ENCODE measurements around the gene GRIP2. TPM values are rescaled to one million over a fixed set of nuclear protein-coding genes. Genes with fewer than 3 reads are reported as not detected.
A peak's percentile ranks its signal among the peaks of the same experiment; 100 is the strongest.

The GRIP2 gene
- total RNA-seq, 1 experiment from 2014 or later, result 4.5 TPM

DNA sequence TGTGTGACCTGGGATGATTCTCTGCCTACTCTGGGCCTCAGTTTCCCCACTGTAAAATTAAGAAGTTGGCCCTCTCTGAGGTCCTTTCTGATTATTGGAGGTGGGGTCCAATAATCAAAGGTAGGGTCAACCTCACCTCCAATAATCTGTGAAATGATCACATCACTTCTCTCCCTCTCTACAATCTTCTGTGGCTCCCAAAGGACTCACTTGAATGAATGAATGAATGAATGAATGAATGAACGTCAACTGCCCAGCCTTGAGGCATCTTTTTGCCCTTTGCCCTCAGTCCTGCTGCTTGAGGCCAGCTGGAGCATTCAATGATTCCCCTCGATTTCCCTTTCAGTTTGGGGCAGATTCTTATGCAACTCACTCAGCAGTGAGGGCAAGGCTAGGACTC lies 26.7 kb upstream of the GRIP2 start:
- Mint-ChIP-seq H3K4me3 (ENCODE audit: unreplicated experiment) (no peak overlapping the region), H3K27ac (ENCODE audit: unreplicated experiment) (no peak overlapping the region), H3K4me1 (ENCODE audit: low read depth, unreplicated experiment) (no peaks in the 10 kb centered on the region), H3K9me3 (ENCODE audit: unreplicated experiment) (no peaks in the 10 kb centered on the region), H3K36me3 (ENCODE audit: insufficient read depth, unreplicated experiment) (no peaks in the 10 kb centered on the region), H3K27me3 (ENCODE audit: insufficient read depth, unreplicated experiment) (peaks cover 4% of the 10 kb centered on the region)
- no peaks in the 10 kb centered on the region for H3K9me3 ChIP-seq
- no peaks in the 10 kb centered on the region for H3K36me3 ChIP-seq (ENCODE audit: control insufficient read depth, insufficient read depth, low read length)
- ChIA-PET POLR2A (no interaction called here), CTCF (interaction anchor here (0.5 kb wide), 1 partner anchor 164 kb away, joined by 4 read pairs; the partner anchor contains the start of gene SLC6A6)
- DNase-seq, result no peak
- no peak overlapping the region for H3K4me3 ChIP-seq (ENCODE audit: low read depth, low read length)
- TF ChIP-seq, protein P1, sequence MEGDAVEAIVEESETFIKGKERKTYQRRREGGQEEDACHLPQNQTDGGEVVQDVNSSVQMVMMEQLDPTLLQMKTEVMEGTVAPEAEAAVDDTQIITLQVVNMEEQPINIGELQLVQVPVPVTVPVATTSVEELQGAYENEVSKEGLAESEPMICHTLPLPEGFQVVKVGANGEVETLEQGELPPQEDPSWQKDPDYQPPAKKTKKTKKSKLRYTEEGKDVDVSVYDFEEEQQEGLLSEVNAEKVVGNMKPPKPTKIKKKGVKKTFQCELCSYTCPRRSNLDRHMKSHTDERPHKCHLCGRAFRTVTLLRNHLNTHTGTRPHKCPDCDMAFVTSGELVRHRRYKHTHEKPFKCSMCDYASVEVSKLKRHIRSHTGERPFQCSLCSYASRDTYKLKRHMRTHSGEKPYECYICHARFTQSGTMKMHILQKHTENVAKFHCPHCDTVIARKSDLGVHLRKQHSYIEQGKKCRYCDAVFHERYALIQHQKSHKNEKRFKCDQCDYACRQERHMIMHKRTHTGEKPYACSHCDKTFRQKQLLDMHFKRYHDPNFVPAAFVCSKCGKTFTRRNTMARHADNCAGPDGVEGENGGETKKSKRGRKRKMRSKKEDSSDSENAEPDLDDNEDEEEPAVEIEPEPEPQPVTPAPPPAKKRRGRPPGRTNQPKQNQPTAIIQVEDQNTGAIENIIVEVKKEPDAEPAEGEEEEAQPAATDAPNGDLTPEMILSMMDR (IDR thresholded peaks at IDR 0.05; ENCODE audit: insufficient read depth in 1 of 2, low read depth in 1 of 2, low read length in 1 of 2, severe bottlenecking in 1 of 2, unreplicated experiment in 1 of 2), result no peak
- H3K4me1 ChIP-seq, result no peaks in the 10 kb centered on the region
- intact Hi-C loops (cut with micrococcal nuclease; ENCODE audit: unreplicated experiment), result no loop called here
- H3K27me3 ChIP-seq (replicated peaks; ENCODE audit: control insufficient read depth, insufficient read depth, low read length), result no peaks in the 10 kb centered on the region
- no TSS peak for BruUV-seq (replicated peaks)

DNA sequence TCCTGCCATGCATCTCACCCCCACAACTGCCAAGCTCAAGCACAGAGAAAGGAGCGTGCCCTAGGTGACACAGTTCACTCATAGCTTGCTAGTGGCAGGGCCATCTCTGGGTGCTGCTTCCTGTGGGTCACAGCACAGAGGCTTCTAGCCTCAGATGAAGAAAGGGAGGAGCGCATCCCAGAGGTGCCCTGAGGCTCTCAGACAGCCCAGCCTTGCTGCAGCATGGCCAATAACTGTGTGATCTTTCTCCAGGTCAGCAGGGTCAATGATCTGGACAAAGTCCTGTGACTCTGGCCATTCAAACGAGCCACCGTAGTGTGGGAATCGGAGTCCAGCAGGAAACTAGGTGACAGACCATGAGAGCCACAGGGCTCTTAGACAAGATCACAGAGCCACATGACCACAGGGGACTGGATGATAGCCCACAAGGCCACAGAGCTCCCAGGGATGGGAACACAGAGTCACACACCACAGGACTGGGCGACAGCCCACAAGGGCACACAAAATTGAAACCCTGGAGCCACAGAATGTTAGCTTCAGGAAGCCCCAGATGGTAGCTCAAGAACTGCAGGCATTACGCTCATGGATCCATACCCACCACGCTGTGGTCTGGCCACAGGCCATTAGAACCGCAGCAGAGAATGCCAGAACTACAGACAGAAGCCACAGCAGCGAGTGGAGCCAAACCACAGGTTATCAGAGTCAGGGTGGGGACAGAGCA lies 25.9 kb upstream of the GRIP2 start:
- Mint-ChIP-seq H3K9me3 (ENCODE audit: unreplicated experiment) (no peaks in the 10 kb centered on the region), H3K27ac (ENCODE audit: unreplicated experiment) (no peak overlapping the region), H3K27me3 (ENCODE audit: insufficient read depth, unreplicated experiment) (peaks cover 4% of the 10 kb centered on the region), H3K36me3 (ENCODE audit: insufficient read depth, unreplicated experiment) (no peaks in the 10 kb centered on the region), H3K4me3 (ENCODE audit: unreplicated experiment) (no peak overlapping the region), H3K4me1 (ENCODE audit: low read depth, unreplicated experiment) (no peaks in the 10 kb centered on the region)
- ChIA-PET POLR2A (no interaction called here), CTCF (no interaction called here)
- Histone ChIP-seq H3K36me3 (ENCODE audit: control insufficient read depth, insufficient read depth, low read length) (no peaks in the 10 kb centered on the region), H3K27me3 (replicated peaks; ENCODE audit: control insufficient read depth, insufficient read depth, low read length) (no peaks in the 10 kb centered on the region), H3K4me3 (ENCODE audit: low read depth, low read length) (no peak overlapping the region), H3K4me1 (no peaks in the 10 kb centered on the region), H3K9me3 (no peaks in the 10 kb centered on the region)
- TF ChIP-seq, protein P1 (IDR thresholded peaks at IDR 0.05; ENCODE audit: insufficient read depth in 1 of 2, low read depth in 1 of 2, low read length in 1 of 2, severe bottlenecking in 1 of 2, unreplicated experiment in 1 of 2), result no peak
- DNase-seq, result peak in 1 of 2 experiments; percentile 47
- intact Hi-C loops (cut with micrococcal nuclease; ENCODE audit: unreplicated experiment), result no loop called here
- BruUV-seq (replicated peaks), result no TSS peak

DNA sequence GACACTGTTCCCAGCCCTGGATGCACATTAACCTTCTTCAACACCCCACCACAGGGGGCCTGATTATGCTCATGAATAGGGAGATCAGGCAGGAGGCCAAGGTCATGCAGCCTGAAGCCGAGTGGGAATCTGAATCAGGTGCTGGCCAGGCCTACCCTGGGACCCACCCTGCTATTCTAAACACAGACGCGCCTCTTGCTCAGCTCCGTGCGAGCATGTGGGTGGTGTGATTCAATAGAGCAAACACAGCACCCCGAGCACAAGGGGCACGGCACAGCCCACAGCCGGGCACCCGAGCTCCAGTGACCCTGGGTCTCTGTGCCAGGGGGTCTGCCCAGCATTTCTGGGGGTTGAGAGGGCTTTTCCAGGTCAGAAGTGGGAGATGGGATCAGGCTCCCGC lies 24.6 kb upstream of the GRIP2 start:
- Histone ChIP-seq H3K4me3 (ENCODE audit: low read depth, low read length) (no peak overlapping the region), H3K27me3 (replicated peaks; ENCODE audit: control insufficient read depth, insufficient read depth, low read length) (no peaks in the 10 kb centered on the region), H3K36me3 (ENCODE audit: control insufficient read depth, insufficient read depth, low read length) (no peaks in the 10 kb centered on the region), H3K4me1 (no peaks in the 10 kb centered on the region), H3K9me3 (no peaks in the 10 kb centered on the region)
- no peaks in the 10 kb centered on the region for H3K36me3 Mint-ChIP-seq (ENCODE audit: insufficient read depth, unreplicated experiment)
- BruUV-seq (replicated peaks), result no TSS peak
- H3K4me1 Mint-ChIP-seq (ENCODE audit: low read depth, unreplicated experiment), result no peaks in the 10 kb centered on the region
- peaks cover 4% of the 10 kb centered on the region for H3K27me3 Mint-ChIP-seq (ENCODE audit: insufficient read depth, unreplicated experiment)
- no peaks in the 10 kb centered on the region for H3K9me3 Mint-ChIP-seq (ENCODE audit: unreplicated experiment)
- no peak overlapping the region for H3K4me3 Mint-ChIP-seq (ENCODE audit: unreplicated experiment)
- intact Hi-C loops (cut with micrococcal nuclease; ENCODE audit: unreplicated experiment), result no loop called here
- H3K27ac Mint-ChIP-seq (ENCODE audit: unreplicated experiment), result no peak overlapping the region
- TF ChIP-seq, protein P1 (IDR thresholded peaks at IDR 0.05; ENCODE audit: insufficient read depth in 1 of 2, low read depth in 1 of 2, low read length in 1 of 2, severe bottlenecking in 1 of 2, unreplicated experiment in 1 of 2), result no peak
- CTCF ChIA-PET, result no interaction called here
- POLR2A ChIA-PET, result no interaction called here
- DNase-seq, result no peak
